ENCODE results near the gene CAP1. TPM values are rescaled to one million over a fixed set of nuclear protein-coding genes. Genes with fewer than 3 reads are reported as not detected.

The CAP1 gene
- total and polyA plus RNA-seq, 2 of the 13 experiments (the other 11 are each of a cell fraction or from before 2014, with no cell fraction given), result 174 to 195 TPM

DNA sequence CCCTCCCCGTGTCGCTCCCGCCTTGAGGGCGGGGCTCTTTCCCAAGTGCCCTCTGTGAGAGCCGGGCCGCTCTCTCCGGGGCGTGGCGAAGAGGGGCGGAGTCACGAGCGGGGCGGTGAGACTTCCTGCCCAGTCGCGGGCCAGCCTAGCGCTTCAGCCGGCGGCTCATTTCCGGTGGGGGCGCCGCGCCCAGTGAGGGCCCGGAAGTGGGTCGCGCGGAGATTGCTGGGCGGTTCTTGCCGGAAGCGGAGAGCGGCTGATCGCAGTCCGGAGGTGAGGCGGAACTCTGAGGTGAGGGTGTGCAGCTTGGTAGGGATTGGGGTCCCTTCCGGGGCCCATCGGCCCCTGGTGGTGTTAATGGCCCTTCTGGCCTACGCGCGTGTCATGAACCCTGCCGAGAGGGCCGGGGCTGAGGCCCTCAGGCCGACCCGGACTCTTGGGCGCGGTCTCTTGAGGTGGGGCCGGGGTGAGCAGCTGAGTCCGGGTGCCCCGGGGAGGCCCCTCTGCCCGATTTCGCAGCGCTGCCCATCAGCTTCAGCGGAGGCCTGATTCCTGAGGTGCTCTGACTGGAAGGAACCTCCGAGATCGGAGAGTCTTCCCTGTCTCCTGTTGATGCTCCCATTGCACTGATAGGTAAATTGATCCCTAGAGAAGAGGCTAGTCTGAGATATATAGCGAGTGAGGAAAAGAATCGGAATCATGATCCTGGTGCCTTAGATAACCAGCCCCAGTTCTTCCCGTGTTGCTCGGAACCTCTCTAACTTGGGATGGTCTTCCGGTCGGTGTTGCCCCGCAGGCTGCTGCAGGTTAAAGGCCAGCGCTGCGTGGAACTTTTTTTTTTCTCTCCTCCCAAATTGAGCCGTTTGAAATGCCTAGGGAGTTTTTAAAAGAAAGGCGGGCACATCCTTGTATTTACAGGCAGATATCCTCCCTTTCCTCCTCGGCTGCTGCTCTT lies at the start of gene CAP1 (continued):
- no peak for TF ChIP-seq ZNF678 (CRISPR knock-in tag; IDR thresholded peaks at IDR 0.05)
- no peak for TF ChIP-seq ZNF562 (CRISPR knock-in tag; IDR thresholded peaks at IDR 0.05; ENCODE audit: borderline replicate concordance)
- no peak for TF ChIP-seq ZNF101 (CRISPR knock-in tag; IDR thresholded peaks at IDR 0.05; ENCODE audit: borderline replicate concordance, low read depth)
- TF ChIP-seq TFE3 (CRISPR knock-in tag; IDR thresholded peaks at IDR 0.05), result 0 out of 2 replicates have a peak, but pooled peaks have one; percentile 48
- 0 out of 2 replicates have a peak, but pooled peaks have one; percentile 15 for TF ChIP-seq ZNF547 (CRISPR knock-in tag; IDR thresholded peaks at IDR 0.05)
- TF ChIP-seq ZBTB46 (CRISPR knock-in tag; IDR thresholded peaks at IDR 0.05; ENCODE audit: borderline replicate concordance), result no peak
- TF ChIP-seq, protein P1, sequence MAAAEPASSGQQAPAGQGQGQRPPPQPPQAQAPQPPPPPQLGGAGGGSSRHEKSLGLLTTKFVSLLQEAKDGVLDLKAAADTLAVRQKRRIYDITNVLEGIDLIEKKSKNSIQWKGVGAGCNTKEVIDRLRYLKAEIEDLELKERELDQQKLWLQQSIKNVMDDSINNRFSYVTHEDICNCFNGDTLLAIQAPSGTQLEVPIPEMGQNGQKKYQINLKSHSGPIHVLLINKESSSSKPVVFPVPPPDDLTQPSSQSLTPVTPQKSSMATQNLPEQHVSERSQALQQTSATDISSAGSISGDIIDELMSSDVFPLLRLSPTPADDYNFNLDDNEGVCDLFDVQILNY (CRISPR knock-in tag; conservative IDR thresholded peaks at IDR 0.05), result no peak
- no peak for TF ChIP-seq THRA (CRISPR knock-in tag; IDR thresholded peaks at IDR 0.05; ENCODE audit: borderline replicate concordance)
- no peak for TF ChIP-seq HES4 (CRISPR knock-in tag; IDR thresholded peaks at IDR 0.05; ENCODE audit: borderline replicate concordance)
- peak; percentile 21; the same call in 1 of the 2 replicates for TF ChIP-seq MTF2 (CRISPR knock-in tag; IDR thresholded peaks at IDR 0.05; ENCODE audit: borderline replicate concordance)
- peak; percentile 62; the same call in 1 of the 2 replicates for TF ChIP-seq ZNF639 (CRISPR knock-in tag; conservative IDR thresholded peaks at IDR 0.05)
- TF ChIP-seq GATAD1 (CRISPR knock-in tag; IDR thresholded peaks at IDR 0.05), result peak; percentile 88
- peak; percentile 66; the same call in 1 of the 2 replicates for TF ChIP-seq STAT6 (CRISPR knock-in tag; IDR thresholded peaks at IDR 0.05; ENCODE audit: borderline replicate concordance)
- peak; percentile 67; the same call in 1 of the 2 replicates for TF ChIP-seq KMT2A (CRISPR knock-in tag; IDR thresholded peaks at IDR 0.05)
- 0 out of 2 replicates have a peak, but pooled peaks have one; percentile 58 for TF ChIP-seq EEA1 (CRISPR knock-in tag; IDR thresholded peaks at IDR 0.05; ENCODE audit: borderline replicate concordance)
- TF ChIP-seq SMC3 (IDR thresholded peaks at IDR 0.05; ENCODE audit: low read length), result no peak
- TF ChIP-seq ZNF333 (CRISPR knock-in tag; IDR thresholded peaks at IDR 0.05; ENCODE audit: borderline replicate concordance), result 0 out of 2 replicates have a peak, but pooled peaks have one; percentile 19
